ENCODE data around the gene FIGN. TPM values are rescaled to one million over a fixed set of nuclear protein-coding genes. Genes with fewer than 3 reads are reported as not detected.
A peak's percentile ranks its signal among the peaks of the same experiment; 100 is the strongest.

FIGN gene
- total and polyA plus RNA-seq, 12 donors = 1.1 to 10.8 (median 5.2) TPM

- no peaks in the 10 kb centered on the region for H3K4me1 ChIP-seq (replicated peaks in 1 of 2)
- no peak for DNase-seq
- no peak overlapping the region for H3K4me3 ChIP-seq
- no peak for TF ChIP-seq POLR2A (IDR thresholded peaks at IDR 0.05)
- WGBS, 4 donors = 87 to 92% (median 89%) methylated on average over 5 of the region's 5 CpGs
- H3K9me3 ChIP-seq (replicated peaks in 1 of 3) = no peaks in the 10 kb centered on the region
- H3K36me3 ChIP-seq (replicated peaks in 1 of 2) = no peaks in the 10 kb centered on the region
- no peak overlapping the region for H3K27ac ChIP-seq
- H3K27me3 ChIP-seq = no peaks in the 10 kb centered on the region
- intact Hi-C loops (cut with DNase I) = no loop called here
Observed at GRCh38 chr2:163633291-163633690, 102.5 kb downstream of the FIGN start.

- Histone ChIP-seq H3K9me3 (replicated peaks in 1 of 3) (no peaks in the 10 kb centered on the region), H3K36me3 (replicated peaks in 1 of 2) (no peaks in the 10 kb centered on the region), H3K27me3 (no peaks in the 10 kb centered on the region), H3K4me3 (no peak overlapping the region), H3K27ac (no peak overlapping the region), H3K4me1 (replicated peaks in 1 of 2) (no peaks in the 10 kb centered on the region)
- TF ChIP-seq POLR2A (IDR thresholded peaks at IDR 0.05) (no peak), CTCF (IDR thresholded peaks at IDR 0.05) (no peak)
- DNase-seq = no peak
- 90 to 92% (median 90%) methylated on average over 5 of the region's 5 CpGs for WGBS, 4 donors
- intact Hi-C loops (cut with DNase I) = no loop called here
Observed at GRCh38 chr2:163630836-163631235, 105.0 kb downstream of the FIGN start.

GRCh38 chr2:163626639-163627109 lies 109.1 kb downstream of the FIGN start:
- Histone ChIP-seq H3K4me1 (replicated peaks in 1 of 2) (no peaks in the 10 kb centered on the region), H3K36me3 (replicated peaks in 1 of 2) (no peaks in the 10 kb centered on the region), H3K27ac (no peak overlapping the region), H3K27me3 (no peaks in the 10 kb centered on the region), H3K9me3 (replicated peaks in 1 of 3) (no peaks in the 10 kb centered on the region), H3K4me3 (no peak overlapping the region)
- TF ChIP-seq POLR2A (IDR thresholded peaks at IDR 0.05) (no peak), CTCF (IDR thresholded peaks at IDR 0.05) (no peak)
- intact Hi-C loops (cut with DNase I) = no loop called here
- peak in 3 of 7 donors; percentile 6 to 27 (median 18) for DNase-seq
- 59 to 75% (median 67%) methylated on average over 7 of the region's 7 CpGs for WGBS, 4 donors

GRCh38 chr2:163626208-163626607 lies 109.6 kb downstream of the FIGN start:
- no peak for DNase-seq
- 93 to 98% (median 94%) methylated on average over 1 of the region's 1 CpG for WGBS, 4 donors
- no peak for TF ChIP-seq POLR2A (IDR thresholded peaks at IDR 0.05)
- no peak for TF ChIP-seq CTCF (IDR thresholded peaks at IDR 0.05)
- no peaks in the 10 kb centered on the region for H3K27me3 ChIP-seq
- intact Hi-C loops (cut with DNase I) = no loop called here
- H3K36me3 ChIP-seq (replicated peaks in 1 of 2) = no peaks in the 10 kb centered on the region
- H3K4me1 ChIP-seq (replicated peaks in 1 of 2) = no peaks in the 10 kb centered on the region
- no peak overlapping the region for H3K27ac ChIP-seq
- no peak overlapping the region for H3K4me3 ChIP-seq
- H3K9me3 ChIP-seq (replicated peaks in 1 of 3) = no peaks in the 10 kb centered on the region

GRCh38 chr2:163625632-163626031 lies 110.2 kb downstream of the FIGN start:
- Histone ChIP-seq H3K27ac (no peak overlapping the region), H3K36me3 (replicated peaks in 1 of 2) (no peaks in the 10 kb centered on the region), H3K4me1 (replicated peaks in 1 of 2) (no peaks in the 10 kb centered on the region), H3K9me3 (replicated peaks in 1 of 3) (no peaks in the 10 kb centered on the region), H3K27me3 (no peaks in the 10 kb centered on the region), H3K4me3 (no peak overlapping the region)
- TF ChIP-seq CTCF (IDR thresholded peaks at IDR 0.05) (no peak), POLR2A (IDR thresholded peaks at IDR 0.05) (no peak)
- intact Hi-C loops (cut with DNase I) = no loop called here
- no peak for DNase-seq
- 78 to 97% (median 87%) methylated on average over 1 of the region's 1 CpG for WGBS, 4 donors
